ENCODE results near the gene ZFP69.

DNA sequence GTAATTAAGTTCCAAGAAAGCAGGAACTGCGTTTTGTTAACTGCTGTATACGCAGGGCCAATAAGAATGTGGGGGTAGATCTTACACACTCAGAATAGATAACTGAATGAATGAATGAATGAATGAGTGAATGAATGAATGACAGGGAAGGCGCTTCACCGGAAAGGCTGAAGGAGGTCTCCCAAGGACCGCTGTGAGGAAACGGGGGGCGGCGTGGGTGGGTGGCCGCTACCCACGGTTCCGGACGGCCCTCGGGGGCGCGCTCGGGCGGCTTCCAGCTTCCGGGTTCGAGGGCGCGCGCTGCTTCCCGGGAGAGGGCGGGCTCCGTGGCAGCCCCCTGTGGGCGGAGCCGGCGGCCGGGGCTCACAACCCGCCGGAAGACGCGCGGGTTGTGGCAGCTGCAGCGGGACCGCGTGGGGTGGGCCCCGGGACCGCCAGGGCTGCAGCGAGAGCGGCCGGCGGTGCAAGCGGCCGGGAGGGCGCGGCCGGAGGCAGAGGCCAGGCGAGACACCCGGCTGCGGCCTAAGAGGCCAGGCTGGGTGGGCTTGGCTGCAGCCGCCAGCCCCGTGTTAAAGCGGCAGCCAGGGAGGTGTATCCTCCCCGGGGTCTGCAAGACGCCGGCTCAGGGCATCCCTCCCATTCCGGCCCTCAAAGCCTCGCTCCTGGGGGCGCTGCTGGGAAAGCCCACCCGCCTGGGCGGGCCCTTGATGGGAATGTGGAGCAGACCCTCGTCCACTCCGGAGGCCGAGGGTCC lies at the start of gene ZFP69:
- TF ChIP-seq, protein P1, sequence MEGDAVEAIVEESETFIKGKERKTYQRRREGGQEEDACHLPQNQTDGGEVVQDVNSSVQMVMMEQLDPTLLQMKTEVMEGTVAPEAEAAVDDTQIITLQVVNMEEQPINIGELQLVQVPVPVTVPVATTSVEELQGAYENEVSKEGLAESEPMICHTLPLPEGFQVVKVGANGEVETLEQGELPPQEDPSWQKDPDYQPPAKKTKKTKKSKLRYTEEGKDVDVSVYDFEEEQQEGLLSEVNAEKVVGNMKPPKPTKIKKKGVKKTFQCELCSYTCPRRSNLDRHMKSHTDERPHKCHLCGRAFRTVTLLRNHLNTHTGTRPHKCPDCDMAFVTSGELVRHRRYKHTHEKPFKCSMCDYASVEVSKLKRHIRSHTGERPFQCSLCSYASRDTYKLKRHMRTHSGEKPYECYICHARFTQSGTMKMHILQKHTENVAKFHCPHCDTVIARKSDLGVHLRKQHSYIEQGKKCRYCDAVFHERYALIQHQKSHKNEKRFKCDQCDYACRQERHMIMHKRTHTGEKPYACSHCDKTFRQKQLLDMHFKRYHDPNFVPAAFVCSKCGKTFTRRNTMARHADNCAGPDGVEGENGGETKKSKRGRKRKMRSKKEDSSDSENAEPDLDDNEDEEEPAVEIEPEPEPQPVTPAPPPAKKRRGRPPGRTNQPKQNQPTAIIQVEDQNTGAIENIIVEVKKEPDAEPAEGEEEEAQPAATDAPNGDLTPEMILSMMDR (IDR thresholded peaks at IDR 0.05) = no peak
- TF ChIP-seq EZH2phosphoT487 (IDR thresholded peaks at IDR 0.05) (no peak), EZH2 (IDR thresholded peaks at IDR 0.05) (no peak)
